ENCODE data around the gene RELA.

Gene RELA

DNA sequence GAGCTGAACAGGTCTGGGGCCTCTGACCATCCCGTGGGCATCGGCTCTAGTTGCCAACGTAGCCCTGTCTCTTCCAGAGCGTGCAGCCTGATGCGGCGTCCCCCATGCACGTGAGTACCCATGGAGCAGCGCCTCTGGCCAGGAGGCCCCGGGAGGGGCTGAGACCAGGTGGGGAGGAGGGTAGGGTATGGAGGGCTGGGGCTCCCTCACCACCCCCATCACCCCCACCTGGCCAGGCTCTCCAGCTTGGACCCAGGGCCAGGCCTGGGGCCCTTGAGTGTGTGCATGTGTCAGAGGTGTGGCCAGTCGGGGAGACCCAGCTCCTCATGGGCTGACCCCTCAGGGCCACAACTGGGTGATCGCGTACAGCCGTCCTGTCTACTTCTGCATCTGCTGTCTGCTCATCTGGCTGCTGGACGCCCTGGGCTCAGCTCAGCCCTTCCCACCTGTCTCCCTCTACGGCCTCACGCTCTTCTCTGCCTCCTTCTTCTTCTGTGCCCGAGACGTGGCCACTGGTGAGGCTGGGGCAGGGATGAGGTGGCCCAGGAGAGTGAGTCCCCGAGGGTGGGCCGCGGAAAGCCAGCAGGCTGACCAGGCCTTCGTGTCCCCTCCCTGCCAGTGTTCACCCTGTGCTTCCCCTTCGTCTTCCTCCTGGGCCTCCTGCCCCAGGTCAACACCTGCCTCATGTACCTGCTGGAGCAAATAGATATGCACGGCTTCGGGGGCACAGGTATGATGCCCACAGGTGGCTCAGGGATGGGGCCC lies 38.7 kb downstream of the RELA start (continued):
- TF ChIP-seq ZNF768 (tag by site-specific recombination; IDR thresholded peaks at IDR 0.05) = no peak
- TF ChIP-seq ZNF292 (tag by site-specific recombination; IDR thresholded peaks at IDR 0.05; ENCODE audit: borderline replicate concordance, low read depth) = no peak
- no peak for TF ChIP-seq ZNF555 (tag by site-specific recombination; conservative IDR thresholded peaks at IDR 0.05)
- TF ChIP-seq, protein P1, sequence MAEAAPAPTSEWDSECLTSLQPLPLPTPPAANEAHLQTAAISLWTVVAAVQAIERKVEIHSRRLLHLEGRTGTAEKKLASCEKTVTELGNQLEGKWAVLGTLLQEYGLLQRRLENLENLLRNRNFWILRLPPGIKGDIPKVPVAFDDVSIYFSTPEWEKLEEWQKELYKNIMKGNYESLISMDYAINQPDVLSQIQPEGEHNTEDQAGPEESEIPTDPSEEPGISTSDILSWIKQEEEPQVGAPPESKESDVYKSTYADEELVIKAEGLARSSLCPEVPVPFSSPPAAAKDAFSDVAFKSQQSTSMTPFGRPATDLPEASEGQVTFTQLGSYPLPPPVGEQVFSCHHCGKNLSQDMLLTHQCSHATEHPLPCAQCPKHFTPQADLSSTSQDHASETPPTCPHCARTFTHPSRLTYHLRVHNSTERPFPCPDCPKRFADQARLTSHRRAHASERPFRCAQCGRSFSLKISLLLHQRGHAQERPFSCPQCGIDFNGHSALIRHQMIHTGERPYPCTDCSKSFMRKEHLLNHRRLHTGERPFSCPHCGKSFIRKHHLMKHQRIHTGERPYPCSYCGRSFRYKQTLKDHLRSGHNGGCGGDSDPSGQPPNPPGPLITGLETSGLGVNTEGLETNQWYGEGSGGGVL (tag by site-specific recombination; IDR thresholded peaks at IDR 0.05) = no peak
- no peak for TF ChIP-seq ZNF132 (tag by site-specific recombination; IDR thresholded peaks at IDR 0.05; ENCODE audit: borderline replicate concordance)
- no peak for TF ChIP-seq ZNF184 (tag by site-specific recombination; IDR thresholded peaks at IDR 0.05)
- TF ChIP-seq, protein P2, sequence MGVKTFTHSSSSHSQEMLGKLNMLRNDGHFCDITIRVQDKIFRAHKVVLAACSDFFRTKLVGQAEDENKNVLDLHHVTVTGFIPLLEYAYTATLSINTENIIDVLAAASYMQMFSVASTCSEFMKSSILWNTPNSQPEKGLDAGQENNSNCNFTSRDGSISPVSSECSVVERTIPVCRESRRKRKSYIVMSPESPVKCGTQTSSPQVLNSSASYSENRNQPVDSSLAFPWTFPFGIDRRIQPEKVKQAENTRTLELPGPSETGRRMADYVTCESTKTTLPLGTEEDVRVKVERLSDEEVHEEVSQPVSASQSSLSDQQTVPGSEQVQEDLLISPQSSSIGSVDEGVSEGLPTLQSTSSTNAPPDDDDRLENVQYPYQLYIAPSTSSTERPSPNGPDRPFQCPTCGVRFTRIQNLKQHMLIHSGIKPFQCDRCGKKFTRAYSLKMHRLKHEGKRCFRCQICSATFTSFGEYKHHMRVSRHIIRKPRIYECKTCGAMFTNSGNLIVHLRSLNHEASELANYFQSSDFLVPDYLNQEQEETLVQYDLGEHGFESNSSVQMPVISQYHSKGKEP (tag by site-specific recombination; IDR thresholded peaks at IDR 0.05) = no peak
- TF ChIP-seq SP3 (tag by site-specific recombination; IDR thresholded peaks at IDR 0.05) = no peak
- TF ChIP-seq ZNF157 (tag by site-specific recombination; IDR thresholded peaks at IDR 0.05) = no peak
- TF ChIP-seq ZFP41 (tag by site-specific recombination; IDR thresholded peaks at IDR 0.05; ENCODE audit: borderline replicate concordance) = no peak
- no peak for TF ChIP-seq ZNF114 (tag by site-specific recombination; IDR thresholded peaks at IDR 0.05)

DNA sequence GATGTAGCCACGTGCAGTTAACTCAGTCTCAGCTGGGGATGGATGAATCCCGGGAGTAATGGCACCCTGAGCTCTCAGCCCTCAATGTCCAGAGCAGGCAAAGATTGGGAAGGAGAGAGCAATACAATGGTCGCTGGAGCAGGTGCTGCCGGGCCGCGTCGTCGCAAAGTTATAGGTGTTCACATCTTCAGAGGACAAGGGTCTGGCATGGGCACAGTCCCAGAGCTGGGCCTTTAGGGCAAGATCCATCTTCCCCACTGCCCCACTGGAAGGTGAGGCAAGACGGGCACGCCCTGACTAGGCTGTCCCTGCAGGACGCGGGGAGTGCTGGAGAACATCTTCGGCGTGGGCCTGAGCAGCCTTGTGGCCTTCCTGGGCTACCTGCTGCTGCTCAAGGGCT lies 39.5 kb downstream of the RELA start:
- TF ChIP-seq, protein P3, sequence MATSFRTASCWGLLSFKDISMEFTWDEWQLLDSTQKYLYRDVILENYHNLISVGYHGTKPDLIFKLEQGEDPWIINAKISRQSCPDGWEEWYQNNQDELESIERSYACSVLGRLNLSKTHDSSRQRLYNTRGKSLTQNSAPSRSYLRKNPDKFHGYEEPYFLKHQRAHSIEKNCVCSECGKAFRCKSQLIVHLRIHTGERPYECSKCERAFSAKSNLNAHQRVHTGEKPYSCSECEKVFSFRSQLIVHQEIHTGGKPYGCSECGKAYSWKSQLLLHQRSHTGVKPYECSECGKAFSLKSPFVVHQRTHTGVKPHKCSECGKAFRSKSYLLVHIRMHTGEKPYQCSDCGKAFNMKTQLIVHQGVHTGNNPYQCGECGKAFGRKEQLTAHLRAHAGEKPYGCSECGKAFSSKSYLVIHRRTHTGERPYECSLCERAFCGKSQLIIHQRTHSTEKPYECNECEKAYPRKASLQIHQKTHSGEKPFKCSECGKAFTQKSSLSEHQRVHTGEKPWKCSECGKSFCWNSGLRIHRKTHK (tag by site-specific recombination; IDR thresholded peaks at IDR 0.05) = no peak
- TF ChIP-seq, protein P4, sequence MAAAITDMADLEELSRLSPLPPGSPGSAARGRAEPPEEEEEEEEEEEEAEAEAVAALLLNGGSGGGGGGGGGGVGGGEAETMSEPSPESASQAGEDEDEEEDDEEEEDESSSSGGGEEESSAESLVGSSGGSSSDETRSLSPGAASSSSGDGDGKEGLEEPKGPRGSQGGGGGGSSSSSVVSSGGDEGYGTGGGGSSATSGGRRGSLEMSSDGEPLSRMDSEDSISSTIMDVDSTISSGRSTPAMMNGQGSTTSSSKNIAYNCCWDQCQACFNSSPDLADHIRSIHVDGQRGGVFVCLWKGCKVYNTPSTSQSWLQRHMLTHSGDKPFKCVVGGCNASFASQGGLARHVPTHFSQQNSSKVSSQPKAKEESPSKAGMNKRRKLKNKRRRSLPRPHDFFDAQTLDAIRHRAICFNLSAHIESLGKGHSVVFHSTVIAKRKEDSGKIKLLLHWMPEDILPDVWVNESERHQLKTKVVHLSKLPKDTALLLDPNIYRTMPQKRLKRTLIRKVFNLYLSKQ (tag by site-specific recombination; IDR thresholded peaks at IDR 0.05; ENCODE audit: borderline replicate concordance) = no peak
- H3K27ac ChIP-seq (ENCODE audit: extremely low read depth, low read depth, low read length) = no peak overlapping the region
- no peaks in the 10 kb centered on the region for H3K9me3 ChIP-seq (ENCODE audit: control insufficient read depth, insufficient read depth, low read depth, low read length)
- ChIA-PET CTCF (interaction anchor here (0.6 to 1.4 kb wide), 3 partner anchors 13 to 261 kb away, joined by 3 read pairs; partner anchors contain the start of gene FAM89B), POLR2A (interaction anchor here (0.6 to 1.8 kb wide), 4 partner anchors 10 to 98 kb away, joined by 3 to 7 read pairs (median 4); partner anchors contain the start of genes SCYL1 and SIPA1)
- no peak overlapping the region for H3K4me3 ChIP-seq (ENCODE audit: low read depth, low read length)
- H3K36me3 ChIP-seq (ENCODE audit: control insufficient read depth in 2 of 2, insufficient read depth in 1 of 2, low read length in 2 of 2) = peaks cover 0 to 95% of the 10 kb centered on the region in 2 experiments; a peak in 1 of 3 replicates
- no peaks in the 10 kb centered on the region for H3K4me1 ChIP-seq (ENCODE audit: control insufficient read depth, insufficient read depth, low read length)

DNA sequence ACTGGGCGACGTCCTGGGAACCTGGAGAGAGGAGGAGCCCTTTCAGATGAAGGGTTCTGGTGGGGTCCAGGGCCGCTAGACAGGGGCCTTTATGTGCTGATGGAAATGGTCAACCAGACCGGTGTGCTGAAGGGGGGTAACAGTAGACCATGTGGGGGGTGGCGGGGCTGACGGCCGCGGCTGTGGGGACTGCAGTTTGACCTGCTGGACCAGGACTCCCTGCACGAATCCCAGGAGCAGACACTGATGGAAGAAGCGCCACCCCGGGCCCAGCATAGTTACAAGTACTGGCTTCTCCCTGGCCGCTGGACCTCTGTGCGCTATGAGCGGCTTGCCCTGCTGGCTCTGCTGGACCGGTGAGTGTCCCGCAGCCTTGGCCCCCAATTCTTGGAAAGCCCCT lies 40.7 kb downstream of the RELA start:
- Histone ChIP-seq H3K9me3 (ENCODE audit: control insufficient read depth, insufficient read depth, low read depth, low read length) (no peaks in the 10 kb centered on the region), H3K27ac (ENCODE audit: extremely low read depth, low read depth, low read length) (no peak overlapping the region), H3K36me3 (ENCODE audit: control insufficient read depth in 2 of 2, insufficient read depth in 1 of 2, low read length in 2 of 2) (peaks cover 0 to 95% of the 10 kb centered on the region in 2 experiments; a peak in 1 of 3 replicates), H3K4me3 (ENCODE audit: low read depth, low read length) (no peak overlapping the region), H3K4me1 (ENCODE audit: control insufficient read depth, insufficient read depth, low read length) (no peaks in the 10 kb centered on the region)
- ChIA-PET POLR2A (no interaction called here), CTCF (interaction anchor here (0.7 kb wide), 1 partner anchor 43 kb away, joined by 3 read pairs; no protein-coding TSS in a partner anchor)
- TF ChIP-seq ZNF843 (tag by site-specific recombination; IDR thresholded peaks at IDR 0.05) (no peak), HOXA7 (CRISPR knock-in tag; IDR thresholded peaks at IDR 0.05; ENCODE audit: borderline replicate concordance) (no peak), ZNF274 (IDR thresholded peaks at IDR 0.05; ENCODE audit: low read length) (no peak), ZNF274 (tag by site-specific recombination; IDR thresholded peaks at IDR 0.05; ENCODE audit: borderline replicate concordance) (no peak)
- TF ChIP-seq, protein P5, sequence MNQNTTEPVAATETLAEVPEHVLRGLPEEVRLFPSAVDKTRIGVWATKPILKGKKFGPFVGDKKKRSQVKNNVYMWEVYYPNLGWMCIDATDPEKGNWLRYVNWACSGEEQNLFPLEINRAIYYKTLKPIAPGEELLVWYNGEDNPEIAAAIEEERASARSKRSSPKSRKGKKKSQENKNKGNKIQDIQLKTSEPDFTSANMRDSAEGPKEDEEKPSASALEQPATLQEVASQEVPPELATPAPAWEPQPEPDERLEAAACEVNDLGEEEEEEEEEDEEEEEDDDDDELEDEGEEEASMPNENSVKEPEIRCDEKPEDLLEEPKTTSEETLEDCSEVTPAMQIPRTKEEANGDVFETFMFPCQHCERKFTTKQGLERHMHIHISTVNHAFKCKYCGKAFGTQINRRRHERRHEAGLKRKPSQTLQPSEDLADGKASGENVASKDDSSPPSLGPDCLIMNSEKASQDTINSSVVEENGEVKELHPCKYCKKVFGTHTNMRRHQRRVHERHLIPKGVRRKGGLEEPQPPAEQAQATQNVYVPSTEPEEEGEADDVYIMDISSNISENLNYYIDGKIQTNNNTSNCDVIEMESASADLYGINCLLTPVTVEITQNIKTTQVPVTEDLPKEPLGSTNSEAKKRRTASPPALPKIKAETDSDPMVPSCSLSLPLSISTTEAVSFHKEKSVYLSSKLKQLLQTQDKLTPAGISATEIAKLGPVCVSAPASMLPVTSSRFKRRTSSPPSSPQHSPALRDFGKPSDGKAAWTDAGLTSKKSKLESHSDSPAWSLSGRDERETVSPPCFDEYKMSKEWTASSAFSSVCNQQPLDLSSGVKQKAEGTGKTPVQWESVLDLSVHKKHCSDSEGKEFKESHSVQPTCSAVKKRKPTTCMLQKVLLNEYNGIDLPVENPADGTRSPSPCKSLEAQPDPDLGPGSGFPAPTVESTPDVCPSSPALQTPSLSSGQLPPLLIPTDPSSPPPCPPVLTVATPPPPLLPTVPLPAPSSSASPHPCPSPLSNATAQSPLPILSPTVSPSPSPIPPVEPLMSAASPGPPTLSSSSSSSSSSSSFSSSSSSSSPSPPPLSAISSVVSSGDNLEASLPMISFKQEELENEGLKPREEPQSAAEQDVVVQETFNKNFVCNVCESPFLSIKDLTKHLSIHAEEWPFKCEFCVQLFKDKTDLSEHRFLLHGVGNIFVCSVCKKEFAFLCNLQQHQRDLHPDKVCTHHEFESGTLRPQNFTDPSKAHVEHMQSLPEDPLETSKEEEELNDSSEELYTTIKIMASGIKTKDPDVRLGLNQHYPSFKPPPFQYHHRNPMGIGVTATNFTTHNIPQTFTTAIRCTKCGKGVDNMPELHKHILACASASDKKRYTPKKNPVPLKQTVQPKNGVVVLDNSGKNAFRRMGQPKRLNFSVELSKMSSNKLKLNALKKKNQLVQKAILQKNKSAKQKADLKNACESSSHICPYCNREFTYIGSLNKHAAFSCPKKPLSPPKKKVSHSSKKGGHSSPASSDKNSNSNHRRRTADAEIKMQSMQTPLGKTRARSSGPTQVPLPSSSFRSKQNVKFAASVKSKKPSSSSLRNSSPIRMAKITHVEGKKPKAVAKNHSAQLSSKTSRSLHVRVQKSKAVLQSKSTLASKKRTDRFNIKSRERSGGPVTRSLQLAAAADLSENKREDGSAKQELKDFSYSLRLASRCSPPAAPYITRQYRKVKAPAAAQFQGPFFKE (tag by site-specific recombination; IDR thresholded peaks at IDR 0.05; ENCODE audit: borderline replicate concordance) = no peak

Measured in HEK293 (cell line).